GM12878 (cell line): ENCODE measurements around the gene PRF1. TPM values are rescaled to one million over a fixed set of nuclear protein-coding genes. Genes with fewer than 3 reads are reported as not detected.

ENCODE experiments used
- BACH1 ChIP-seq: fragments of 450-650 bp; IDR thresholded peaks from 2 replicates; pipeline ENCODE4 v1.6.1; 2017; ENCODE audit warnings: mild to moderate bottlenecking, borderline replicate concordance
- BCL11A ChIP-seq: IDR thresholded peaks from 2 replicates; pipeline ENCODE4 v1.6.1; 2011; ENCODE audit warnings: low read depth, low read length
- BCLAF1 ChIP-seq: fragments of 450-650 bp; IDR thresholded peaks from 2 replicates; pipeline ENCODE4 v1.6.1; 2017; ENCODE audit warnings: antibody characterized with exemption, mild to moderate bottlenecking, moderate library complexity
- BMI1 ChIP-seq: fragments of 450-650 bp; IDR thresholded peaks from 2 replicates; pipeline ENCODE4 v1.6.1; 2016; ENCODE audit warnings: mild to moderate bottlenecking, moderate library complexity, borderline replicate concordance
- CHD1 ChIP-seq: IDR thresholded peaks from 2 replicates; pipeline ENCODE4 v1.6.1; 2012; ENCODE audit warnings: low read depth, low read length, improper control_type of control experiment
- CHD4 ChIP-seq: fragments of 200-600 bp; sonication (generic); IDR thresholded peaks from 2 replicates; pipeline ENCODE4 v1.6.1; 2016; ENCODE audit warnings: mild to moderate bottlenecking
- CTCF ChIP-seq, 3 experiments: IDR thresholded peaks in 2 of 3; conservative IDR thresholded peaks in 1 of 3; 2 replicates each; pipeline ENCODE4 v1.5.1; 2011; ENCODE audit warnings: low read depth in 3 of 3, low read length in 3 of 3, mild to moderate bottlenecking in 3 of 3, control low read depth in 2 of 3, moderate library complexity in 2 of 3, inconsistent platforms in 1 of 3, mixed read lengths in 1 of 3; ENCODE audit not compliant: control insufficient read depth in 2 of 3, insufficient read depth in 1 of 3; ENCODE audit errors: extremely low read depth in 1 of 3
- EP300 ChIP-seq, 2 experiments: fragments of 150-350 bp in 1 of 2; IDR thresholded peaks; 2 replicates each; pipeline ENCODE4 v1.6.1; 2011 to 2012; ENCODE audit warnings: low read depth in 2 of 2, low read length in 2 of 2, borderline replicate concordance in 1 of 2, improper control_type of control experiment in 1 of 2, inconsistent platforms in 1 of 2; ENCODE audit not compliant: control insufficient read depth in 1 of 2
- EZH2 ChIP-seq: IDR thresholded peaks from 2 replicates; pipeline ENCODE4 v1.6.1; 2012; ENCODE audit warnings: low read depth, mild to moderate bottlenecking, control low read depth, inconsistent platforms, low read length, borderline replicate concordance; ENCODE audit not compliant: control insufficient read depth
- FOS ChIP-seq: IDR thresholded peaks from 3 replicates; pipeline ENCODE4 v1.6.1; 2011; ENCODE audit warnings: borderline replicate concordance; ENCODE audit not compliant: insufficient read length; ENCODE audit errors: extremely low read depth
- IKZF1 ChIP-seq: fragments of 450-650 bp; conservative IDR thresholded peaks from 2 replicates; pipeline ENCODE4 v1.6.1; 2017; ENCODE audit warnings: antibody characterized with exemption, mild to moderate bottlenecking
- NR2C1 ChIP-seq: fragments of 450-650 bp; IDR thresholded peaks from 2 replicates; pipeline ENCODE4 v1.6.1; 2017; ENCODE audit warnings: antibody characterized with exemption, mild to moderate bottlenecking, moderate library complexity
- NRF1 ChIP-seq: conservative IDR thresholded peaks from 2 replicates; pipeline ENCODE4 v1.6.1; 2011; ENCODE audit warnings: mild to moderate bottlenecking, low read depth, low read length, improper control_type of control experiment
- PAX5 ChIP-seq: IDR thresholded peaks from 2 replicates; pipeline ENCODE4 v1.6.1; 2011; ENCODE audit warnings: low read depth, low read length, borderline replicate concordance
- PAX8 ChIP-seq: fragments of 450-650 bp; IDR thresholded peaks from 2 replicates; pipeline ENCODE4 v1.6.1; 2017; ENCODE audit warnings: mild to moderate bottlenecking, moderate library complexity
- RAD51 ChIP-seq: fragments of 450-650 bp; IDR thresholded peaks from 2 replicates; pipeline ENCODE4 v1.6.1; 2016; ENCODE audit warnings: moderate library complexity, mild to moderate bottlenecking, inconsistent platforms
- RCOR1 ChIP-seq: conservative IDR thresholded peaks from 2 replicates; pipeline ENCODE4 v1.6.1; 2012; ENCODE audit warnings: low read depth, low read length, improper control_type of control experiment
- RUNX3 ChIP-seq: IDR thresholded peaks from 2 replicates; pipeline ENCODE4 v1.6.1; 2012; ENCODE audit warnings: low read length, inconsistent platforms
- SUPT20H ChIP-seq: IDR thresholded peaks from 2 replicates; pipeline ENCODE4 v1.6.1; 2011; ENCODE audit warnings: low read depth, mild to moderate bottlenecking, low read length, moderate library complexity, borderline replicate concordance; ENCODE audit not compliant: control insufficient read depth
- YY1 ChIP-seq: IDR thresholded peaks from 2 replicates; pipeline ENCODE4 v1.6.1; 2011; ENCODE audit warnings: low read depth, mild to moderate bottlenecking, low read length
- ZNF687 ChIP-seq: fragments of 450-650 bp; IDR thresholded peaks from 2 replicates; pipeline ENCODE4 v1.6.1; 2017; ENCODE audit warnings: mild to moderate bottlenecking, moderate library complexity
- polyA plus RNA-seq, 11 experiments: library from polyadenylated mRNA; depleted of rRNA in 4 of 11; unstranded in 6 of 11; stranded (reverse) in 5 of 11; fragments of >200 nt; fragmentation: Nextera tagmentation in 4 of 11; fragmentation: Illumina TruSeq in 1 of 11; extraction: Ambion mirVana in 4 of 11; extraction: Trizol in 1 of 11; gene quantifications; 1 replicate in 1 of 11; 2 replicates in 10 of 11; pipeline versions ENCODE4 v1.2.1 to v1.2.3, GENCODE V29; 2011 to 2016; ENCODE audit warnings: inconsistent platforms in 2 of 11, missing spikeins in 2 of 11, low read depth in 1 of 11
- total RNA-seq, 4 experiments: library from RNA; depleted of rRNA in 3 of 4; stranded (reverse); fragments of >200 nt in 3 of 4; fragmentation: Illumina TruSeq in 1 of 4; extraction: Trizol in 1 of 4; gene quantifications; 2 replicates each; pipeline versions ENCODE4 v1.2.1 to v1.2.3, GENCODE V29; 2013 to 2021

The PRF1 gene
- total and polyA plus RNA-seq, 10 of the 15 experiments (the other 5 are each of a cell fraction or from before 2014, with no cell fraction given), result 0.84 to 15.7 (median 1.3) TPM

GRCh38 chr10:70575874-70576802 is 26.4 kb downstream of the PRF1 start (continued):
- TF ChIP-seq ZNF687 (peak; percentile 54; the same call in 1 of the 2 replicates), BACH1 (no peak), YY1 (no peak), EP300 (IDR thresholded peaks at IDR 0.05; ENCODE audit: borderline replicate concordance in 1 of 2, control insufficient read depth in 1 of 2, low read depth in 2 of 2, low read length in 2 of 2) (peak; percentile 21 to 81; a peak in 3 of 4 replicates), NR2C1 (no peak), IKZF1 (peak; percentile 80), CHD1 (no peak), RAD51 (peak; percentile 33; the same call in 1 of the 2 replicates), RUNX3 (peak; percentile 83), FOS (no peak), CTCF (IDR thresholded peaks at IDR 0.05 in 2 of 3, conservative IDR thresholded peaks at IDR 0.05 in 1 of 3; ENCODE audit: control insufficient read depth in 2 of 3, extremely low read depth in 1 of 3, insufficient read depth in 1 of 3, low read depth in 3 of 3, low read length in 3 of 3) (no peak), EZH2 (no peak), BCL11A (no peak), PAX5 (0 out of 2 replicates have a peak, but pooled peaks have one; percentile 32), SUPT20H (no peak), CHD4 (no peak), NRF1 (no peak), PAX8 (no peak), BCLAF1 (no peak), RCOR1 (no peak), BMI1 (0 out of 2 replicates have a peak, but pooled peaks have one; percentile 14)
